IPS-15b (cell line): Measurements from ENCODE around the gene LHX8.

Source experiments
- H3K27me3 ChIP-seq: one replicate; pipeline ENCODE4 v1.6.1; 2013; ENCODE audit warnings: low read length; ENCODE audit not compliant: control insufficient read depth, insufficient read depth
- H3K36me3 ChIP-seq: one replicate; pipeline ENCODE4 v1.6.1; 2013; ENCODE audit warnings: low read length; ENCODE audit not compliant: control insufficient read depth, insufficient read depth
- H3K4me1 ChIP-seq: one replicate; pipeline ENCODE4 v1.6.1; 2013; ENCODE audit warnings: mild to moderate bottlenecking, low read length; ENCODE audit not compliant: control insufficient read depth, insufficient read depth
- H3K4me3 ChIP-seq: one replicate; pipeline ENCODE4 v1.5.1; 2013; ENCODE audit warnings: low read depth, low read length
- H3K9ac ChIP-seq: one replicate; pipeline ENCODE4 v1.6.1; 2013; ENCODE audit warnings: low read depth, mild to moderate bottlenecking, low read length
- H3K9me3 ChIP-seq: one replicate; pipeline ENCODE4 v1.6.1; 2013; ENCODE audit warnings: mild to moderate bottlenecking, low read length; ENCODE audit not compliant: control insufficient read depth, insufficient read depth

The LHX8 gene

DNA sequence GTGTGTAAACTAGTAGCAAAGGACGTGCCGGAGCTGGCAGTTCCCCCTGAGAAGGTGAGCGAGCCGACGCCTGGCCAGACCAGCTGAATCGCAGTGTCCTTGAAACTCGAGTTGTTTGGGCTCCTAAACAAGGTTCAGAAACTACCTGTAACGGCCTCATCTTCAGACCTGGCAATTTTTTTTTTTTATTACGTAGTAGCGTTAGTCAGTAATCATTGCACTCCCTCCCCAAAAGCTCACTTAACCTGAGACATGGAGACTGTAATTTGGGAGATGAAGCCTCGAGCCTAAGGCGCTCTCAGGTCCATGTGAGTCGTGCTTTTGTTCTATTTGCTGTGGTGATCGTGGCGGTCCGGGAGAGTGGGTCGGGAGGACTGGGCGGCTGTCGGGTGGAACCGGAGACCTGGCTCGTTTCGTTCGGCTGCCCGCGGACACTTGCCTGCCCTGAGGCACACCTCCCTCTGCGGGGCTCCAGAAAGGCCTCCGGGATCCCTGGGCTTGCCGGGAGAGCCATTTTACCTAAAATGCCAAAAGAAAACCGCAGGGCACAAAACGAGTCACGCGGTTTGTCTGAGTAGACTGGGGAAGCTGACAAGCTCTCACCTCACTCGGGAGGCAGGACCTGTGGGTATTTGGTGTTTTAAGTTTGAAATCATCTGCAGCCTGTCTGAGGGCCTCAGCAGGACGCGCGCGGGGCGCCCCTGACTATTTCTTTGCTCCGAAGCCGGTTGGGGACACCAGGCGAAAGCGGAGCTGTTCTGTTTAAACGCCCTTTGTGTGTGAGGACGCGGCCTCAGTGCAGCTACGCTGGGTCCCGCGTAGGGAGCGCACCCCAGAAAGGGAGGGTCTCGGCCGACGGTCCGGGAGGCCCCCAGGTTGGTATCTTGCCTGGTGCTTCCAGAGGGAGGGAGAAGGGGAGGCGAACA lies 722 bp downstream of the LHX8 start:
- peaks cover 21% of the 10 kb centered on the region for H3K4me1 ChIP-seq
- no peaks in the 10 kb centered on the region for H3K36me3 ChIP-seq
- H3K9me3 ChIP-seq: no peaks in the 10 kb centered on the region
- H3K4me3 ChIP-seq: peak overlapping the region; percentile 62
- H3K27me3 ChIP-seq: peaks cover 91% of the 10 kb centered on the region
- H3K9ac ChIP-seq: no peak overlapping the region

DNA sequence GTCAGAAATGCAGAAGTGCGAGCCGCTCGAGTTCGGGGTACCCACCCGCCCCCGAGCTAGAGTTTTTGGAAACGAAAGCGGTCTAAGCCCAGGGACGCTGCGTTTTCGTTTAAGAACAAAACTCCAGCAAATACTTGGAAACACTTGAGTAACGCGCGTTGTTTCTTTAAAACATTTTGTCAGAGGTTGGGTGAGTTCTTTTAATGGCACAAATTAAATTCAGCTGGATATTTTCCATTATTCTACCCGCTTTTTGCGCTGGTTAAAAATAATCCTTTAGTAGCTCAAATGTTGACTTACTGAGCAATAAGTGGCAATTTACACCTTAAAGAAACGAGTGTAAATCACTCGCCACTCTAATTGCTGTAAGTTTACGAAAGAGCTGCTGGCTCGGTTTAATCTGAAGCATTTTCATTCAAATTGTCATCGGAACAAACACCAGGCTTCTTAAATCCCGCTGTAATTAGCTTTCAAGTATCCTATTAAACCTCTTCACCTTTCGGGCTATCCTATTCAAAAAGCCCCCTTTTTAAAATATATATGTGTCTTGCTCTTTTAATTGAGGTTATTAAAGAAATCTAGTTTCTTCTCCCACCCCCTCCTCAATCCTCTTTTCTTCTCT lies 1.5 kb downstream of the LHX8 start:
- H3K9me3 ChIP-seq: no peaks in the 10 kb centered on the region
- H3K4me3 ChIP-seq: peak overlapping the region; percentile 62
- peaks cover 91% of the 10 kb centered on the region for H3K27me3 ChIP-seq
- H3K36me3 ChIP-seq: no peaks in the 10 kb centered on the region
- H3K4me1 ChIP-seq: peaks cover 17% of the 10 kb centered on the region
- no peak overlapping the region for H3K9ac ChIP-seq

DNA sequence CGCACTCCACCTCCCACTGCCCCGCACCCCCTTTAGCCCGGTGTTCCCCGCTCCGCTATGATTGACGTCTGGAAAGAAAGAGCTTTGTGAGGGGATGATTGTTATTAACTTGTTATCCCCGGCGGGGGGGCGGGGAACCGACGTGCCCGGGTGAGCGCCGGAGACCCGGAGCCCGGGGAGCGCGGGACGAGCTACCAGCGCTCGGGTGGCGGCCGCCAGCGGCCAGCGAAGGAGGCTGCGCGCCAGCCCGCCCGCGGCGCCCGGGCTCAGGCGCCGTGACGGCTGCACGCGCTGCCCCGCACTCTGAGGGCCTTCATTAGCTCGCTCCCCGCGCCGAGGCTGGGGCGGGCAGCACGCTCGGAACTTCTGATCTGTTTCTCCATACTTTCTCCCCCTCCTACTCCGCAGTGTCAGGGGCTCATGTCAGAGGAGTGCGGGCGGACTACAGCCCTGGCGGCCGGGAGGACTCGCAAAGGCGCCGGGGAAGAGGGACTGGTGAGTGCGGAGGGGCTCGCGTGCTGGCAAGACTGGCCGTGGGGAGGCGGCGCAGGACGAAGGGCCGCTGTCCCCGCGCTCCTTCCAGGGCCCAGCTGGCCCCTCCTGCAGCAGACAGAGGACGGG lies 2.1 kb downstream of the LHX8 start:
- H3K27me3 ChIP-seq: peaks cover 88% of the 10 kb centered on the region
- H3K4me3 ChIP-seq: peak overlapping the region; percentile 62
- H3K9ac ChIP-seq: no peak overlapping the region

DNA sequence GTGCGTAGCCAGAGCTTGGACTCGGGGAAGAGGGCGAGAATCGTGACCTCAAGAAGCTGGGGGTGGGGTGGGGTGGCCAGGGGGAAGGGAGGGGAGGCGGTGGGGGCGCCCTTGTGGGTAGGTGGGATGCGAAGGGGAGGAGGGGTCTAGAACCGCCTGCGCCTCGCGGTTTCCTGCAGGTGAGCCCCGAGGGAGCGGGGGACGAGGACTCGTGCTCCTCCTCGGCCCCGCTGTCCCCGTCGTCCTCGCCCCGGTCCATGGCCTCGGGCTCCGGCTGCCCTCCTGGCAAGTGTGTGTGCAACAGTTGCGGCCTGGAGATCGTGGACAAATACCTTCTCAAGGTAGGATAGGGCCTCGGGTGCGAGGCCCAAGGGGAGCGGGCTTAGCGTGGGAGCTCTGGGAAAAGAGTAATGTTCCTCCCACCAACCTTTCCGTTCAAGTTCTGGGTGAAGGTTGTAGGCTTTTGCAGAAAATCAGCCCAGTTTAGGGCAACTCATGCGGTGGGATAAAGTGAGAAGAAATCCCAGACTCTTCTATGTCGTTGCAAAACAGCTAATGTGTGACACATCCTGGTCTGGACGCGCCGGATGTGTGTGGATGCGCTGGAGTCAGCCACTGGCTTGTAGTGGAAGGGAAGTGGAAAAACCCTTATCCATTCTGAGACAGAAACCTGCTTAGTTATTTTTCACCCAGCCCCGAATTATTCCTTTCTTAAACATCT lies 2.9 kb downstream of the LHX8 start:
- Histone ChIP-seq H3K9me3 (no peaks in the 10 kb centered on the region), H3K4me3 (peak overlapping the region; percentile 62), H3K36me3 (no peaks in the 10 kb centered on the region), H3K9ac (peak overlapping the region; percentile 48), H3K4me1 (peaks cover 12% of the 10 kb centered on the region), H3K27me3 (peaks cover 80% of the 10 kb centered on the region)

More for the DNA sequence above, 2.1 kb downstream of the LHX8 start:
- H3K4me1 ChIP-seq: peaks cover 16% of the 10 kb centered on the region
- H3K9me3 ChIP-seq: no peaks in the 10 kb centered on the region
- no peaks in the 10 kb centered on the region for H3K36me3 ChIP-seq

DNA sequence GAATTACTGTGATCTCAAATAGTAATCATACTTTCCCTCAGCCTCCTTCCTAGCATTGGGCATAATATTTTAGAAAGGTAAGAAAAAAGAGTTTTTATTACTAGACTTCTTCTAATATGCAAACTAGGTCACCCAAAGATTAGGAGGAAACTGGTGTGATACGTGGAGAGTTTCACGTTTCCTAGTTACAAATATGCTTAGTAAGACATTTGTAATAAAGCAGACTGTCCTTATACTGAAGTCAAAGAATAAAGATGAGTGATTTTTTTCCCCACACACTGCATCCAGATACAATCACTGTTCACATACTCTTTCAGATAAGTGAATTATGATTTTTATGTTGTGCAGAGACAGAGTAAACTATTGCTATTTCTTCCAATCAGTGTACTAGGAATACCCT lies 17.9 kb downstream of the LHX8 start:
- no peaks in the 10 kb centered on the region for H3K9me3 ChIP-seq
- no peak overlapping the region for H3K4me3 ChIP-seq
- no peaks in the 10 kb centered on the region for H3K36me3 ChIP-seq
- H3K27me3 ChIP-seq: no peaks in the 10 kb centered on the region
- no peaks in the 10 kb centered on the region for H3K4me1 ChIP-seq
- H3K9ac ChIP-seq: no peak overlapping the region

DNA sequence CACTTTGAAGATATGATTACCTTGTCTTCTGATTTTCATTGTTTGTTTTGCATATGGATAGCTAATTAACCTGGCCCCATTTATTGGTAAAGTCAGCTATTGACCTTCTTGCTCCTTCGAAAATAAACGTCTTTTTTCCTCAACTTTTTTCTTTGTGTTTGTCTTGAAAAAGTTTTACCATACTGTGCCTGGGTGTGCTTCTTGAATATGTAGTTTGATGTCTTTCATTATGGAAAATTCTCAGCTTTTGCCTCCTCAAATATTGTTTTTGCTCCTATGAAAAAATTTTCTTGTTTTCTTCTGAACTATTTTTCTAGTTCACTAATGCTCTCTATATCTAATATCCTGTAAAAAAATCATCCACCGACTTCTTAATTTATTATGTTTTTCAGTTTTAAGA lies 25.0 kb downstream of the LHX8 start:
- Histone ChIP-seq H3K9me3 (no peaks in the 10 kb centered on the region), H3K4me1 (peaks cover 2% of the 10 kb centered on the region), H3K36me3 (no peaks in the 10 kb centered on the region), H3K27me3 (no peaks in the 10 kb centered on the region), H3K4me3 (no peak overlapping the region), H3K9ac (no peak overlapping the region)

DNA sequence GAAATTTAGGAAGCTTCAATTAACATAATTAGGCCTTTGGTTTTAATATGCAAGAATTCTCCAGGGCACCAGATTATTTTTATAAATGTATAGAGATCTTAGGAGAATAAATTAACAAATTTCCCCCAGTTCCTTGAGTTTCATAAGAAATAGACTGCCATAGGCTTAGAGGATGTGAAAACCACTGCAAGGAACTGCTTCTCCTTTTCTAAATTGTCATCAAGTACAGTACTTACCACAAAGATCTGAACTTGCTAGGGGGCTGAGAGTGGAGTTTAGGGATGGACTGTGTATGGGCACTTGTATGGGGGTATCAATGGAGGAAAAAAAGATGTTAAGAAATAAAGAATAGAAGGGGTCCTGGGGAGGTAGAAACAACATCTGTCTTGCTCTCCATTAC lies 31.1 kb downstream of the LHX8 start:
- H3K9ac ChIP-seq: no peak overlapping the region
- no peaks in the 10 kb centered on the region for H3K27me3 ChIP-seq

DNA sequence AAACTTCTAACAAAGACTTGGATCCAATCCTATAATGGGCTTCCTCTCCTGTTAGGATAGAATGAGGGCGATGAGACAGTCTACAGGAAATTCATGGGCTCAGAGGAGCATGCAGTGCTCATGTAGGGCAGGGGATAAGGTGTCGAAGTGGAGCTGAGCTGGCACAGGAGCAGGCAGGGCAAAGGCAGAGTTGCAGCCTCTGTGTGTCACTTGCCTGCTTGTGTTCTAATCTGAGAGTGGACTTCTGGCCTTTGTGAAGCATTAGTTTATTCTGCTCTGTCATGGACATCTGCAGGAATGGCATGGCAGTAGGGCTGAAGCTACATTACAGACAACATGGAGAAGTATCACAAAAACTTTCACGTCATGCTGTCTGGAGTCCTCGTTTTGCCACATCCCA lies 32.6 kb downstream of the LHX8 start:
- H3K9me3 ChIP-seq: no peaks in the 10 kb centered on the region
- no peaks in the 10 kb centered on the region for H3K36me3 ChIP-seq
- H3K4me3 ChIP-seq: no peak overlapping the region
- H3K4me1 ChIP-seq: peaks cover 2% of the 10 kb centered on the region
- no peaks in the 10 kb centered on the region for H3K27me3 ChIP-seq
- no peak overlapping the region for H3K9ac ChIP-seq

More for the DNA sequence above, 31.1 kb downstream of the LHX8 start:
- peaks cover 2% of the 10 kb centered on the region for H3K4me1 ChIP-seq
- H3K9me3 ChIP-seq: no peaks in the 10 kb centered on the region
- H3K36me3 ChIP-seq: no peaks in the 10 kb centered on the region
- H3K4me3 ChIP-seq: no peak overlapping the region

DNA sequence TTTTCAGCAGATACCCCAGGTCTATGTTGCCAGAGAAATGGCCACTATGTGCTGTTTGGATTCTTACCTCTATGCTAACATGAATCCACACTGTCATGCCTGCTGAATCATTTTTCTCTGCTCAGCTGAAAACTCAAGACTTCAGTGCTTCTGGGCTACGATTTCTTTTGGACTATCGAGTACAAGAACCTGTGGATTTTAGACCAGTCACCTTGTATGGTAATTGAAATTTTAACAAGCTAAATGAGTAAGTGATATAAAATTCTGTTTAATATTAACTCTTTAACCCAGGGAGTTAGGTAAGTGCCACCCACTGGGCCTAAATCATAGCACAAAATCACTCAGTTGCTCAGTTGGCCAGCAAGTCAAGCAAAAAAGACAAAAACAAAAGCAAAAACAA lies 35.8 kb downstream of the LHX8 start:
- no peaks in the 10 kb centered on the region for H3K4me1 ChIP-seq
- H3K9ac ChIP-seq: no peak overlapping the region
- no peaks in the 10 kb centered on the region for H3K27me3 ChIP-seq
- no peaks in the 10 kb centered on the region for H3K36me3 ChIP-seq
- H3K4me3 ChIP-seq: no peak overlapping the region
- no peaks in the 10 kb centered on the region for H3K9me3 ChIP-seq

DNA sequence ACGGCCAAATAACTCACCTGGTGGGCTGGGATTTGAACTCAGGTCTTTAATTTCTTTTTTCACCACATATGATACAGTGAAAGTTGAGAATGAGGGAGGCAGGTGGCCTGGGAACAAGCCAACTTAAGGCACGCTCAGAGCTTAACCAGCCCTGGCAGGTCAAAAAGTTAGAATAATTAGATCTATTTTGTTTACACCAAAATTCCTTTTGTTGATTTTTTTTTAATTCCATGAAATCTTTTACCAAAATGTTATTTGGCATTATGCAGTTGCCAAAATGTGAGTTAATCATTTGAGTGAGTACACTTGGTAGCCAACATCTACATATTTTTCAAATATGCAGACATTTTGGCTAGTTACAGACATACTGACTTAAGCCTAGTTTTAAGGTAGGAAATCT lies 36.8 kb downstream of the LHX8 start:
- Histone ChIP-seq H3K4me3 (no peak overlapping the region), H3K36me3 (no peaks in the 10 kb centered on the region), H3K4me1 (no peaks in the 10 kb centered on the region), H3K9me3 (no peaks in the 10 kb centered on the region), H3K27me3 (no peaks in the 10 kb centered on the region), H3K9ac (no peak overlapping the region)

DNA sequence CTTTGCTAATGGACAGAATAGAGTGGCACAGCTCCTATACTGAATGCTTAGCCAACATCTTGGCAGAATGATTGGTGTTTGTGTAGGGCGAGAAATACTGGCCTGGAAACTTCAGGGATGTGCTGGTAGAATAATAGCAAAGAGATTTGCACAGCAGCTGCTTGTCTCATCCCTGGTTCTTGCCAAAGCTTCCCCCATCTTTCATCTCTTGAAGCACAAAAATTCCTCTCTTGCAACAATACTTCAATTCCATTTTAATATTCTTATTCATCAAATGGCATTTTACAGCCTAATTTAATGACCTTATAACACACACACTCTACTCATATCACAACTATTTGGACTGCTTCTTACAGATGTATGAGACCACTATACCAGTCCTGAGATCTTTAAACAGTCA lies 37.7 kb downstream of the LHX8 start:
- H3K9ac ChIP-seq: no peak overlapping the region
- no peaks in the 10 kb centered on the region for H3K36me3 ChIP-seq
- H3K9me3 ChIP-seq: no peaks in the 10 kb centered on the region
- H3K27me3 ChIP-seq: no peaks in the 10 kb centered on the region
- no peak overlapping the region for H3K4me3 ChIP-seq
- H3K4me1 ChIP-seq: no peaks in the 10 kb centered on the region
